HCT116 (cell line): ENCODE results near the gene ITSN1. TPM values are rescaled to one million over a fixed set of nuclear protein-coding genes. Genes with fewer than 3 reads are reported as not detected.

ENCODE experiments used
- ATAC-seq: fragments of 200-7000 bp; cut with Tn5 transposase; 2 replicates; pipeline ENCODE4 v1.9.1; 2020; ENCODE audit warnings: mild to moderate bottlenecking, moderate library complexity
- BruUV-seq: library from RNA; stranded (reverse); fragments of 400-500 nt; replicated peaks from 2 replicates; lab custom pipeline; 2021; lab: Mats Ljungman, UMichigan
- CTCF ChIA-PET: fragments of 300-600 bp; sonication (Branson Sonifier 250); formaldehyde crosslinking; loops from one replicate; lab custom pipeline; 2021; ENCODE audit warnings: antibody characterized with exemption; lab: Charles Lee
- POLR2A ChIA-PET: fragments of 300-600, 350-600 bp; sonication (Branson Sonifier 250); formaldehyde crosslinking; loops from one replicate; lab custom pipeline; 2021; ENCODE audit warnings: antibody characterized with exemption; lab: Charles Lee
- RAD21 ChIA-PET, 2 experiments: fragments of 300-600 bp; sonication (Branson Sonifier 250); formaldehyde crosslinking; loops; one replicate each; lab custom pipeline; 2023; ENCODE audit warnings: low total read pairs in 2 of 2; ENCODE audit not compliant: uncharacterized antibody in 2 of 2, unreplicated experiment in 2 of 2, low non-redundant PET in 1 of 2; lab: Charles Lee
- DNase-seq: peaks from one replicate; pipeline ENCODE4 v3.0.0-alpha.2; 2010; ENCODE audit warnings: low read depth, low spot score
- H2AFZ ChIP-seq: fragments of 200-600 bp; shearing (Covaris generic), sonication (generic); 2 replicates; pipeline ENCODE4 v1.6.1; 2017; ENCODE audit warnings: low read depth, mixed run types, mixed read lengths, antibody characterized with exemption, low read length; ENCODE audit not compliant: poor library complexity, severe bottlenecking
- H3K27ac ChIP-seq: 2 replicates; pipeline ENCODE4 v1.5.1; 2012; ENCODE audit warnings: low read depth, low read length
- H3K27me3 ChIP-seq: fragments of 200-600 bp; sonication (generic); 2 replicates; pipeline ENCODE4 v1.6.1; 2016; ENCODE audit warnings: mixed run types, low read length, mixed read lengths; ENCODE audit not compliant: insufficient read depth
- H3K36me3 ChIP-seq, 2 experiments: fragments of 200-500 bp in 1 of 2; fragments of 200-600 bp in 1 of 2; sonication (Bioruptor generic) in 1 of 2; sonication (generic) in 1 of 2; 2 replicates each; pipeline versions ENCODE4 v1.5.1 to v1.6.1; 2014 to 2016; ENCODE audit warnings: low read length in 2 of 2, inconsistent platforms in 1 of 2, mixed read lengths in 1 of 2, mixed run types in 1 of 2; ENCODE audit not compliant: insufficient read depth in 2 of 2, control insufficient read depth in 1 of 2
- H3K4me1 ChIP-seq, 2 experiments: fragments of 200-600 bp in 1 of 2; sonication (generic) in 1 of 2; 2 replicates each; pipeline versions ENCODE4 v1.5.1 to v1.6.1; 2012 to 2017; ENCODE audit warnings: low read length in 2 of 2, inconsistent platforms in 1 of 2, mild to moderate bottlenecking in 1 of 2, mixed read lengths in 1 of 2, mixed run types in 1 of 2, moderate library complexity in 1 of 2; ENCODE audit not compliant: insufficient read depth in 2 of 2, control insufficient read depth in 1 of 2
- H3K4me2 ChIP-seq: fragments of 200-600 bp; sonication (generic); 2 replicates; pipeline ENCODE4 v1.6.1; 2017; ENCODE audit warnings: mixed run types, low read length, mixed read lengths
- H3K4me3 ChIP-seq, 2 experiments: fragments of 200-600 bp in 1 of 2; sonication (generic) in 1 of 2; replicated peaks in 1 of 2; 2 replicates each; pipeline ENCODE4 v1.5.1; 2011 to 2016; ENCODE audit warnings: low read length in 2 of 2, control low read depth in 1 of 2, low read depth in 1 of 2, mild to moderate bottlenecking in 1 of 2, mixed read lengths in 1 of 2, mixed run types in 1 of 2
- H3K79me2 ChIP-seq: fragments of 200-600 bp; sonication (generic); 2 replicates; pipeline ENCODE4 v1.6.1; 2017; ENCODE audit warnings: mild to moderate bottlenecking, mixed run types, low read length, moderate library complexity, mixed read lengths; ENCODE audit not compliant: insufficient read depth
- H3K9ac ChIP-seq: fragments of 200-600 bp; sonication (generic); 2 replicates; pipeline ENCODE4 v1.6.1; 2016; ENCODE audit warnings: low read length, mixed read lengths
- H3K9me2 ChIP-seq: fragments of 200-600 bp; sonication (generic), shearing (Covaris generic); 2 replicates; pipeline ENCODE4 v1.6.1; 2017; ENCODE audit warnings: mixed run types, mild to moderate bottlenecking, moderate library complexity; ENCODE audit not compliant: insufficient read depth
- H3K9me3 ChIP-seq, 2 experiments: fragments of 200-500 bp in 1 of 2; fragments of 200-600 bp in 1 of 2; sonication (Bioruptor generic) in 1 of 2; sonication (generic) in 1 of 2; 2 replicates each; pipeline ENCODE4 v1.6.1; 2014 to 2017; ENCODE audit warnings: low read length in 2 of 2, mixed read lengths in 2 of 2, inconsistent platforms in 1 of 2, low read depth in 1 of 2, mild to moderate bottlenecking in 1 of 2, mixed run types in 1 of 2, moderate library complexity in 1 of 2; ENCODE audit not compliant: control insufficient read depth in 1 of 2, insufficient read depth in 1 of 2
- H4K20me1 ChIP-seq: fragments of 200-600 bp; sonication (generic), shearing (Covaris generic); 2 replicates; pipeline ENCODE4 v1.6.1; 2017; ENCODE audit warnings: mixed run types, mild to moderate bottlenecking, moderate library complexity; ENCODE audit not compliant: insufficient read depth
- EGR1 ChIP-seq: IDR thresholded peaks from 2 replicates; pipeline ENCODE4 v1.6.1; 2012; ENCODE audit warnings: low read depth
- POLR2A ChIP-seq: IDR thresholded peaks from 2 replicates; pipeline ENCODE4 v1.7.0; 2011; ENCODE audit warnings: borderline replicate concordance; ENCODE audit not compliant: insufficient read depth, insufficient read length; ENCODE audit errors: extremely low read depth
- RAD21 ChIP-seq: IDR thresholded peaks from 2 replicates; pipeline ENCODE4 v1.6.1; 2012; ENCODE audit warnings: low read depth, mild to moderate bottlenecking
- SP1 ChIP-seq: IDR thresholded peaks from 2 replicates; pipeline ENCODE4 v1.6.1; 2012; ENCODE audit warnings: low read depth
- SRF ChIP-seq: IDR thresholded peaks from 2 replicates; pipeline ENCODE4 v1.6.1; 2012; ENCODE audit warnings: low read depth
- ZNF274 ChIP-seq: fragments of 200-500 bp; sonication (Bioruptor generic); IDR thresholded peaks from 2 replicates; pipeline ENCODE4 v1.6.1; 2014; ENCODE audit warnings: mild to moderate bottlenecking, low read depth, low read length, inconsistent platforms
- intact Hi-C: fragments of 100-400 bp; cut with micrococcal nuclease; formaldehyde crosslinking; loops from 2 replicates; pipeline ENCODE4 v1.10.0; 2022
- total RNA-seq: library from RNA; stranded (reverse); gene quantifications from one replicate; pipeline ENCODE4 v1.2.1, GENCODE V29; 2021; ENCODE audit not compliant: unreplicated experiment
- TF ChIP-seq, protein P1 (sequence below): IDR thresholded peaks from 2 replicates; pipeline ENCODE4 v1.6.1; 2012
- TF ChIP-seq, protein P2 (sequence below): IDR thresholded peaks from 2 replicates; pipeline ENCODE4 v1.6.1; 2012; ENCODE audit warnings: low read depth
- TF ChIP-seq, protein P3 (sequence below), 3 experiments: fragments of 200-600 bp in 1 of 3; sonication (generic) in 1 of 3; IDR thresholded peaks in 2 of 3; conservative IDR thresholded peaks in 1 of 3; 2 replicates each; pipeline ENCODE4 v1.5.1; 2012 to 2017; ENCODE audit warnings: low read depth in 2 of 3, low read length in 2 of 3, antibody characterized with exemption in 1 of 3, borderline replicate concordance in 1 of 3, control low read depth in 1 of 3, mild to moderate bottlenecking in 1 of 3, mixed read lengths in 1 of 3, mixed run types in 1 of 3, moderate library complexity in 1 of 3; ENCODE audit not compliant: insufficient read depth in 1 of 3

The ITSN1 gene
- total RNA-seq, 1 experiment from 2014 or later = 25.8 TPM

DNA sequence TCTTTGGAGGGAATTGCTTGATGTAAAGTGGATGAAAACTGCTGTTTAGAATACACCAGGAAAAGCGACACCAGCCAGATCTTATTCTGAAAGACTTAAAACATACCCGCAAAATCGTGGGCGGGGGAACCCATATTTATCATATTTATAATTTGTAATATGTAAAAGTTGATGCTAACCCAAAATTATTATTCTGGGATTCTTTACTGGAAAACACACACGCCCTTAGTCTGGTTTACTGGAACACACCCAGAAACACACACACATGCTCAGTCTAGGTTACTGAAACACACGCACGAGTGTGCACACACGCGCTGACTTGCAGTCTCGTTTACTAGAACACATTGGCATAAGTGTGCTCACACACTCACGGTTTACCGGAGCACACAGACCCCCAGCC, 240.8 kb downstream of the ITSN1 start (continued):
- TF ChIP-seq SRF = no peak

DNA sequence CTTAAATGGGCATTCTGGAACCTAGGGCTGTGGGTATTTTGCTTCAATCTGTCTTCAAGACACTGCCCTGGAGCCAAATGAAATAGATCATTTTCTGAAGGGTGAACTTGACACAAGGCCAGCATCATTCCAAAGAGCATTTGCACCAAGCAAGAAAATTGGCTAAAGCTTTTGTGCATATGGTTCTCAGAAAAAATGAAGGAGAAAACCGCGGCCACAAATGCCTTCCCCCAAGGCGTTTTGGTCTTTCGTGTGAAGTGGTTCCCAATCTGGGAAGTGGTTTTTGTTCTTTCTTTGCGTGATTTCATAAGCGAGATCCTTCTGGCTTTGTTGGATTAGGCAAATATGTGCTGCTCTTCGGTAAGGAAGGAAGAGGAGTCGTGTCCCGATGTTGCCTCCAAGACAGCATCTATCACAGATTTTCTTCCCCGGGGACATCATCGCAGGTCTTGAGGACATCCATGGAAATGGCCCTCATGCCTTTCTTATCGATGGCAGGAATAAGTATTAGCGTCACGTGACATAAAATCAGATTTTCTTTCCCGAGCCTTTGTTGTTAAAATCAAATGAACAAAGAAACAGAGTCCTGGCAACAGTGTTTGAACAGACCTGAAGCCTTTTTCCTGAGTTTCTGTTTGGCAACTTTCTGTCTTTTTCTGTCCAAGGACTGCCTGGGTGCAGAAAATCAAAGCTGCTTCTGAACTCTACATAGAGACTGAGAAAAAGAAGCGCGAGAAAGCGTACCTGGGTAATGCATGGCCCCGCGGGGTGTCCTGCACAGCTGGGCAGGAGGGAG, 242.3 kb downstream of the ITSN1 start:
- Histone ChIP-seq H2AFZ (no peak overlapping the region), H3K27me3 (no peaks in the 10 kb centered on the region; the same call in 1 of the 2 replicates), H3K9me2 (no peaks in the 10 kb centered on the region), H3K4me3 (no peak overlapping the region), H3K4me1 (no peaks in the 10 kb centered on the region), H4K20me1 (no peaks in the 10 kb centered on the region), H3K79me2 (no peaks in the 10 kb centered on the region), H3K36me3 (no peaks in the 10 kb centered on the region), H3K9me3 (no peaks in the 10 kb centered on the region), H3K4me2 (no peak overlapping the region), H3K9ac (no peak overlapping the region), H3K27ac (no peak overlapping the region)
- ATAC-seq (no peak), DNase-seq (no peak)
- TF ChIP-seq POLR2A = no peak
- BruUV-seq = no TSS peak
- RAD21 ChIA-PET = no interaction called here
- CTCF ChIA-PET = no interaction called here
- POLR2A ChIA-PET = no interaction called here
- intact Hi-C loops = no loop called here

DNA sequence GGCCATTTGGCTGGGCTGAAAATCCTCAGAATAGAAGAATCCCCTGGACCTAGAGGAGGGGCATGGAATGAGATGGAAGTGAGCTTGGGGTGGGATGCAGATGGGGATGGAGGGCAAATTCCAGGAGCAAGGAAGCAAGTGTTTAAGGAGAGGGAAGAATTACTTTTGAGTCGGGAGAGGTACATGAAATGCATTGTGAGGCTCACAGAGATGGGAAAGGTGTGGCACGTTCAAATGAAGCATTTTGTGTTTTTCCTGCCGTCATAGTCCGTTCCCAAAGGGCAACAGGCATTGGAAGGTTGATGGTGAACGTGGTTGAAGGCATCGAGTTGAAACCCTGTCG, 242.8 kb downstream of the ITSN1 start:
- no peaks in the 10 kb centered on the region for H3K4me1 ChIP-seq
- H2AFZ ChIP-seq = no peak overlapping the region
- no peak for TF ChIP-seq ZNF274
- TF ChIP-seq, protein P1, sequence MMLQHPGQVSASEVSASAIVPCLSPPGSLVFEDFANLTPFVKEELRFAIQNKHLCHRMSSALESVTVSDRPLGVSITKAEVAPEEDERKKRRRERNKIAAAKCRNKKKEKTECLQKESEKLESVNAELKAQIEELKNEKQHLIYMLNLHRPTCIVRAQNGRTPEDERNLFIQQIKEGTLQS = no peak
- TF ChIP-seq, protein P2, sequence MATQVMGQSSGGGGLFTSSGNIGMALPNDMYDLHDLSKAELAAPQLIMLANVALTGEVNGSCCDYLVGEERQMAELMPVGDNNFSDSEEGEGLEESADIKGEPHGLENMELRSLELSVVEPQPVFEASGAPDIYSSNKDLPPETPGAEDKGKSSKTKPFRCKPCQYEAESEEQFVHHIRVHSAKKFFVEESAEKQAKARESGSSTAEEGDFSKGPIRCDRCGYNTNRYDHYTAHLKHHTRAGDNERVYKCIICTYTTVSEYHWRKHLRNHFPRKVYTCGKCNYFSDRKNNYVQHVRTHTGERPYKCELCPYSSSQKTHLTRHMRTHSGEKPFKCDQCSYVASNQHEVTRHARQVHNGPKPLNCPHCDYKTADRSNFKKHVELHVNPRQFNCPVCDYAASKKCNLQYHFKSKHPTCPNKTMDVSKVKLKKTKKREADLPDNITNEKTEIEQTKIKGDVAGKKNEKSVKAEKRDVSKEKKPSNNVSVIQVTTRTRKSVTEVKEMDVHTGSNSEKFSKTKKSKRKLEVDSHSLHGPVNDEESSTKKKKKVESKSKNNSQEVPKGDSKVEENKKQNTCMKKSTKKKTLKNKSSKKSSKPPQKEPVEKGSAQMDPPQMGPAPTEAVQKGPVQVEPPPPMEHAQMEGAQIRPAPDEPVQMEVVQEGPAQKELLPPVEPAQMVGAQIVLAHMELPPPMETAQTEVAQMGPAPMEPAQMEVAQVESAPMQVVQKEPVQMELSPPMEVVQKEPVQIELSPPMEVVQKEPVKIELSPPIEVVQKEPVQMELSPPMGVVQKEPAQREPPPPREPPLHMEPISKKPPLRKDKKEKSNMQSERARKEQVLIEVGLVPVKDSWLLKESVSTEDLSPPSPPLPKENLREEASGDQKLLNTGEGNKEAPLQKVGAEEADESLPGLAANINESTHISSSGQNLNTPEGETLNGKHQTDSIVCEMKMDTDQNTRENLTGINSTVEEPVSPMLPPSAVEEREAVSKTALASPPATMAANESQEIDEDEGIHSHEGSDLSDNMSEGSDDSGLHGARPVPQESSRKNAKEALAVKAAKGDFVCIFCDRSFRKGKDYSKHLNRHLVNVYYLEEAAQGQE = no peak
- no peak for TF ChIP-seq RAD21
- no peak for TF ChIP-seq EGR1
- no peak for TF ChIP-seq POLR2A
- TF ChIP-seq, protein P3, sequence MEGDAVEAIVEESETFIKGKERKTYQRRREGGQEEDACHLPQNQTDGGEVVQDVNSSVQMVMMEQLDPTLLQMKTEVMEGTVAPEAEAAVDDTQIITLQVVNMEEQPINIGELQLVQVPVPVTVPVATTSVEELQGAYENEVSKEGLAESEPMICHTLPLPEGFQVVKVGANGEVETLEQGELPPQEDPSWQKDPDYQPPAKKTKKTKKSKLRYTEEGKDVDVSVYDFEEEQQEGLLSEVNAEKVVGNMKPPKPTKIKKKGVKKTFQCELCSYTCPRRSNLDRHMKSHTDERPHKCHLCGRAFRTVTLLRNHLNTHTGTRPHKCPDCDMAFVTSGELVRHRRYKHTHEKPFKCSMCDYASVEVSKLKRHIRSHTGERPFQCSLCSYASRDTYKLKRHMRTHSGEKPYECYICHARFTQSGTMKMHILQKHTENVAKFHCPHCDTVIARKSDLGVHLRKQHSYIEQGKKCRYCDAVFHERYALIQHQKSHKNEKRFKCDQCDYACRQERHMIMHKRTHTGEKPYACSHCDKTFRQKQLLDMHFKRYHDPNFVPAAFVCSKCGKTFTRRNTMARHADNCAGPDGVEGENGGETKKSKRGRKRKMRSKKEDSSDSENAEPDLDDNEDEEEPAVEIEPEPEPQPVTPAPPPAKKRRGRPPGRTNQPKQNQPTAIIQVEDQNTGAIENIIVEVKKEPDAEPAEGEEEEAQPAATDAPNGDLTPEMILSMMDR (IDR thresholded peaks at IDR 0.05 in 2 of 3, conservative IDR thresholded peaks at IDR 0.05 in 1 of 3; ENCODE audit: borderline replicate concordance in 1 of 3, insufficient read depth in 1 of 3, low read depth in 2 of 3, low read length in 2 of 3) = no peak
- TF ChIP-seq SP1 = no peak
- no peak overlapping the region for H3K9ac ChIP-seq
- H4K20me1 ChIP-seq = no peaks in the 10 kb centered on the region
- H3K79me2 ChIP-seq = no peaks in the 10 kb centered on the region
- no peak overlapping the region for H3K4me2 ChIP-seq
- H3K36me3 ChIP-seq = no peaks in the 10 kb centered on the region
- H3K4me3 ChIP-seq = no peak overlapping the region
- intact Hi-C loops = no loop called here
- ChIA-PET RAD21 (no interaction called here), CTCF (no interaction called here), POLR2A (no interaction called here)
- H3K27me3 ChIP-seq = no peaks in the 10 kb centered on the region; the same call in 1 of the 2 replicates
- BruUV-seq = no TSS peak
- DNase-seq = no peak
- no peak for ATAC-seq
- no peaks in the 10 kb centered on the region for H3K9me2 ChIP-seq
- no peak overlapping the region for H3K27ac ChIP-seq
- H3K9me3 ChIP-seq = no peaks in the 10 kb centered on the region
